OCI-M1 (cell line): ENCODE data around the gene ABCG1.

Experiments
- DNase-seq: peaks from one replicate; lab custom pipeline; 2025; lab: John Stamatoyannopoulos, UW

ABCG1 gene

DNA sequence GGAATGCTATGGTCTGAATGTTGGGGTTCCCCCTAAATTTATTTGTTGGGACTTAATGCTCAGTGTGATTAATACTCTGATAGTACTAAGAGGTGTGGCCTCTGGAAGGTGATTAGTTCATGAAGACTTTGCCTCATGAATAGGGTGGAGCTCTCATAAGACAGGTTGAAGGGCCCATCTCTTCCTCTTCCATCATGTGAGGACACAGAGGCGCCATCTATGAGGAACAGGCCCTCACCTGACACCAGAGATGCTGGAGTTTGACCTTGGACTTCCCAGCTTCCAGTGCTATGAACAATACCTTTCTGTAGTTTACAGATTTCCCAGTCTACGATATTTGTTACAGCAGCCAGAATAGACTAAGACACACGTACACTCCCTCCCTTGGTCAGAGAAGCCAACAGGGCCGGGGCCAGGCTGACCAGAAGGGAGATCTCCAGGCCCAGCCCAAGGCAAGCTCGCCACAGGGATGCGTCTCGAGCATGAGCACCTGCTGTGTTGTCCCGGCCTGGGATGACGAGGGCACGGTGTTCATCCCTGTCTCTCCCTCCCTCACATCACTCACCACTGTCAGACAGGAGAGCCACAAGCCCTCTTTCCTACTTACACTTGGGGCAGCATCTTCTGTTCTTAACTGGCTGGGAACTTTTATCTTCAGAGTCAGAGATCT is 4.7 kb upstream of the ABCG1 start:
- DNase-seq = no peak

DNA sequence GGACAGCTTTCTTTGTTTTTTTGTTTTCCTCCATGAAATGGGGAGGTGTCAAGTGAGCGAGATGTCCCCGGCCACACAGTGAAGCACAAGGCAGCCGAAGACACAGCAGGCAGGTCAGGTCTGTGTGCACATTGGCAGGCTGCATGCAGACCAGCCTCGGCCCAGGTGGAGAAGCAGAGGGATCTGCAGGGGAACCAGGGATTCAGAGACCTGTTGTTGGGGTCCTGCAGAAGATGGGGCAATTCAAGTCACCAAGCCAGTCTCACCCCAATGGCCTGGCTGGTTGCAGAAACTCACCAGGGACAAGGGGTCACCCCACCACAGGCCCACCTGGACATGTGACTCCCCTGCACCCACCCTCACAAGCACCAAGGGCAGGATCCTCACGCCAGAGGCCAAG is 4.0 kb upstream of the ABCG1 start:
- no peak for DNase-seq

DNA sequence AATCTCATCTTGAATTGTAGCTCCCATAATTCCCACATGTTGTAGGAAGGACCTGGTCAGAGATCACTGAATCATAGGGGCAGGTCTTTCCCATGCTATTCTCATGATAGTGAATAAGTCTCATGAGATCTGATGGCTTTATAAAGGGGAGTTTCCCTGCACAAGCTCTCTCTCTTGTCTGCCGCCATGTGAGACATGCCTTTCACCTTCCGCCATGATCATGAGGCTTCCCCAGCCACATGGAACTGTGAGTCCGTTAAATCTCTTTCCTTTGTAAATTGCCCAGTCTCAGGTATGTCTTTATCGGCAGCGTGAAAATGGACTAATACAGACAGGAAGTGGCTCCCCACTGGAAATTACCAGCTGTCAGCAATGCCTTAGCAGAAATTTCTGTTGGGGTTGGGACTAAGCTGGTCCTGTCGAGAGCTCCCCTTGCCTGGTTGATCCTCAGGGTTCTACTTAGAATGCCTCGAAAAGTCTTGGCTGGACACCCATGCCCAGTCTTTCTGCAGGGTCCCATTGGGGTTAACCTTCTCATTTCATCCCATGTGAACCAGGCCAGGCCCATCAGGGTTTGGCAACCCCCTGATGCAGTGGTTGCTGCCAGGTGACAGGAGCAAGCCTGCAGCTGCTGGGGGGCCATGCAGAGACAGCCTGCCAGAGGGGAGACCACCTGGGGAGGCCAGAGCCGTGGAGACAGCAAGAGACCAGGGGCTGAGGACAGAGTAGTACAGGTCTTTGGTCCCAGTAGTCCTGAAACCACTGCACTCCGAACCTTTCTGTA is 2.8 kb upstream of the ABCG1 start:
- DNase-seq = no peak

DNA sequence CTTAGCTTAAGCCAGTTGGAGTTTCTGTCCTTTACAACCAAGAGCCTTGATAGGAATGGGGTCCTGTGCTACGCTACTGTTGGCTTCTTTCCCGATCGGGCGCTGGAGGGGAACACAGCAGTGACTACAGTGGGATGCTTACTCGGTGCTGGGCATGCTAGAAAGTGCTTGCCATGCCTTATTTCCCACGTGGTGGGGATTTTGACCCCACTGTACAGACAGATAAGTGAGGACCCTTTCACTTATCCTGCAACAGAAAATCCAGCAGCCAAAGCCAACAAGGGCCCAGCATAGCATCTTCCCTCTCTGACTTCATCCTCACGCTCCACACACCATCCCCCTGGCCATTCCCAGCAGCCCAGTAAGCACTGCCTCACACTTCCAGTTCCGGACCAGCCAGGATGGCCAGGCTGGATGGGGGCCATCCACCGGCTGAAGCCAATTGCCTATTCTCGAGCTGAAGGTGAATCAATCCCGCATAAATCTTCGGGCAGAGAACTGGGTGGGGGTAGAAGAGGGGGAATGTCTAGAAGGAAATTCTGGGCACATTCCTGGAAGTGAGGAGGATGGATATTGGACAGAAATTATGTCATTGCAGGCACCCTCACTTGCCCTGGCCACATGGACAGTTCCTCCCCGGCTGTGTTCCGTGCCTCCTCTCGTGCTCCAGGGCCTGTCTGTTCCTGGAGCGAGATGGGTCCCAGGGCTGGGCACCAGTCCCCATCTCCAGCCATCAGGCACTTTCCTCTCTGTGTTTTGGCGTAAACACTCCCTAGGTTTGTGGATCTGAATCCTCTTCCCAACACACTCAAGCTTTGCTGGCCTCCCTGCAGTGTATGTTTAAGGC is 2.0 kb upstream of the ABCG1 start:
- no peak for DNase-seq

DNA sequence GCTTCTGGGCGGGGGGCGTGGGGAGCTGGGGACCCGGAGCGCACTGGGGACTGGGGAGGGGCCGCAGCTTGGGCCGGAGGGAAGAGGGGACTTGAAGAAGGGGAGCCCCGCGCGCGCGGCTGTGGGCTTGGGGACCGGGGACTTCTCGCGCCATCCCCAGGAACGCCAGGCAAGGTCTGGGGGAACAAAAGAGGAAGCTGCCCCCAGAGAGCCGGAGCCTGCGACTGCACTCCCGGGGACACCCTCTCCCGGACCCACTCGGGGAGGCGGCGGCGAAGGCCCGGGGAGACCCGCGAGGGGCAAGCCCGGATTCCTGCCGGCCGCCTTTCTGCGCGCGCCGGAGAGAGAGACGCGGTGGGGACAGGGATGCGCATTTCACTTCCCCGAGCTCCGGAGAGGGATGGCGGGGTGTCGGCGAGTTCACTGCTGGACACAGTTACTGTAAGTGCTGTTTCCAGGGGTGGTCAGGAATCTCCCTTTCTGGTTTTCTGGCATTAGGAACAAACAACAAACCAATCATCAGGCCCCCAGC is 732 bp downstream of the ABCG1 start:
- no peak for DNase-seq

DNA sequence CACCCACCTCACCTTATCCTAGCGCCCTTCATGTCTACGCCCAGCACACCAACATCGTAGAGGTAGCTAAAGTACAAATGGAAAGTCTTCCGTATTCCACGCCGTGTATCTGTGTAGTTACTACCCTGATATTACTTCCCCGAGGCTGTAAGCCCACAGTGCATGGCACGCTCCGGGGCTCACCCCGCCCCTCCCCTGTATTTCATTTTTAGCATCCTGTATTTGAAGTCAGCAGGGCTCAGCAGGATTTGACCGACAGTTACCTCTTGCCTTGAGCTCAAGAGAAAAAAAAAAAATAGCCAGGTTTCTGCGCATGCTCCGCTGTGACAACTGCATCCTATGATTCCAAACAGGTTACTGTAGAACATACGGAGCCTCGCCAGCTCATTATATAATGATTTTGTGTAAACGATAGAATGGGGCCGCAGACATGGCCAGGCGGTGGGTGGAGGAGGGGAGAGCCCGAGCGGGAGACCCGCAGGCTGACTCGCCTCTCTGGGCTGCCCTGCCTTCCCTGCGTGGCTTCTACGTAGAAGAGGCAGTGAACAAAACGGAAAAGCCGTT is 1.3 kb downstream of the ABCG1 start:
- no peak for DNase-seq

DNA sequence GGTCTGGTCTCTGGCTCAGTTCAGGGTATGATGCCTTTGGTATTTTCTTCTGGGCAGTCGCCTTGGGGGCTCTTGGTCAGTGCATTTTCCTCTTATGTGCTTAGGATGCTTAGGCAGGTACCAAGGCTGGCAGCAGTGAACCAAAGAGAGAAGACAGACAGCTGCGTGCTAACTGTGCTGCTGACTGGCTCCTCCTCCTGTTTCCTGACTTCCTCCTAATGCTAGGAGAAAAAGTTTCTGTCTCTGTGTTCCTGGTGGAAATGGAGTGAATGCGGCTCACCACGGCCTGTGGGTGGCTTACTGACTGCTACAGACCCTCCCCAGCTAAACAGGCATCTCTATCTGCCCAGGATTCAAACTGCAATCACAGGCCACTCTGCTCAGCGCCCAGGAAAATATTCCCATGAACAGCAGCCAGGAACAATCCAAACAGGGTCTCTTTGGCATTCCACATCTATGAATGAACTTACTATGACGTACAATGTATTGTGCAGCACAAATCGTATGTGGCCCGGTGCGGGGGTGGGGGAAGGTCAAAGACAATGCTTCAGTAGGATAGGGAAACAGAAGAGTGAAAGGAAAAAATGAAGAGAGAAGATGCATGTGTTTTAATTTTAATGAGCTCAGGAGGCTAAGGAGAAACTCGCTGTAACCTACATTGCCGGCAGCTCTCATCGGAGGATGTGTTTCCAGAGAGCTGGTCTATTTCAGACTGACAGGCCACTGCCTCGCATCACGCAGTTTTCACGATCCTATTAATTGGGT is 2.8 kb downstream of the ABCG1 start:
- no peak for DNase-seq

DNA sequence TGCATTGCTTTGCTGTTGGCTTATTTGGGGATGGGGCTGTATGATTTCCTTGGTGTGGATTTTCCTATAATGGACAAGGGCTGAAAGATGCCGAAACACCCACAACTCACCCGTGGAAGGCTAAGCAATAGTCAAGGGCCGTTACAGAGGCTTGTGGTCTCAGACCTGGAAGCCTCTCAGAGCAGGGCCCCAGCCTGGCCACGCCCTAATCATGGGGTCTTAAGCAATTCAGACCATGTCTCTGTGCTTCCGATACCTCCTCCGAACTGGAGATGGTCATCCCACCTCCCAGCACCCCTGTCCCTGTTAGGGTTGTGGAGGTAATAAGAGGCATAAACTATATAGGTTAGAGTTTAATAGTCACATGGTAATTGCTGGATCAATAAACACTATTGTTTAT is 3.4 kb downstream of the ABCG1 start:
- no peak for DNase-seq

DNA sequence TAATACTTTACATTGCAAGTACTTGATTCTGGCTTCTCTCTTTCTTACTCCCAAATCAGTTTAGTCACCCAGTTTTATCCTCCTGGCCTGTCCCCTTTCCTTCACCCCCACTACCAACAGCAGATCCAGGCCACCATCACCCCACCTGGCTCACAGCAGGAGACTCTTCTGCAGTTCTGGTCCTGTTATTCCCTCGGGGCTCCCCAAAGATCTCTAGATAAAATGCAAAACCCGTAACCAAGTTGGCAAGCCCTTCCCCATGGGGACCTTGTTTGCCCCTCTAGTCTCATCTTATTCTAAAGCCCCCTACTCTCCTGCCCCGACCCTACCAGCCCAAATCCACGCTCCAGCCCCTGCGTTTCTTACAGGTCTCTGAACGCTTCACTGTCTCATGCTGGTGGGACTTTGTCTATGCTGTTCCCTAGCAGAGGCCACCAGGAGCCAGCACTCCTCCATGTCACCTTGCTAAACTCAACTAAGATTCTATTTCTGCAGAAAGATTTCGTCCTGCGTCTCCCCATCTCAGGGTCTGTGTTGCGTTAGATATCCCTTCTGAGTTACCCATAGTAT is 4.0 kb downstream of the ABCG1 start:
- no peak for DNase-seq

DNA sequence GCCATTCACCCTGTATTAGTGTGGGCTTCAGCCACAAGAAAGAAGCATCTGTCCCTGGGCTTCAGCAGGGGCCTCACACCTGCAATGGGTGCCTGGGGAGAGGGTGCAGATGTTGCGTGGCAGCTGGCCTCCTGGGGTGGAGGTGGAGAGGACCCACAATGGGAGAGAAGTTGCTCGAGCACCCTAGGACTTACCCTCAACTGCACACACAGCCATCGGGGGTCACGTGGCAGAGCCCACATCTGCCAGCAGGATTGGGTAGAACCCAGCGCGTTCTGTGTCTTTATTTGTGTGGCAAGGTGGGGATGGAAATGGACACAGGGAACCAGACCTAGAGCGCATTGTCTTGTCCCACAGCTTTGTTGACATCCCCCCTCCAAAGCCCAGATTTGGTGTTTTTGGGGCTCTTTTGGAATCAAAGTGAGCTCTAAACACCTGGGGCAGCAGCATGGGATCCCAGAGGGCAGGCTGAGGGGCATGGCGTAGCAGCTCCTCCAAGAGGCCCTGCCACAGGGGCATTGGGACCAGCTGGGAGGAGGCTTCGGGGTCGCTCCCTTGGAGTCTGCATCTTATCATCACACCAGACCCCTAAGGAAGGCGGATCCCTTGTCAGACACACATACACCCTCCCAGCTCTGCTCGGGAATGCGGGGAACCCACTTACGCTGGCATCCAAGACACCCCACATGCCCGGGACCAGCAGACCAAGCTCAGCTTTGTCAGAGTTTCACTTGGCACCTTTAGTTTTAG is 5.1 kb downstream of the ABCG1 start:
- DNase-seq = no peak

DNA sequence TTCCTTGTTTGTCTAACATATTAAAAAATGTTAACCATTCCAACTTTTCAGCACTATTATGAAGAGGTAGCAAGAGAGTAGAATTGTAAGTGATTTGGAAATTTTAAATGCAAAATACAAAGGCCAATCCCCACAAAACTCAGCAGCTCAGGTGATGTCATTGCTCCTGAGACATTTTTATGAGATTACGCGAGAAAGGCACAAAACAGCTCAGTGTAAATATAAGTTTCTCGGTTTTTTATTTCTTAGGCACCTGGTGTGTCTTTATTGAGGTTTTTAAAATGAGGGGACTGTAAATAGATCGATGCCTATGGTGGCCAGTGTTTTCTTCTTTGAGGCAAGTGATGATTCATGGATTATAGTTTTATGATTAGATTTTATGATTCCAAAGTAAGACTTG is 6.1 kb downstream of the ABCG1 start:
- DNase-seq = no peak

DNA sequence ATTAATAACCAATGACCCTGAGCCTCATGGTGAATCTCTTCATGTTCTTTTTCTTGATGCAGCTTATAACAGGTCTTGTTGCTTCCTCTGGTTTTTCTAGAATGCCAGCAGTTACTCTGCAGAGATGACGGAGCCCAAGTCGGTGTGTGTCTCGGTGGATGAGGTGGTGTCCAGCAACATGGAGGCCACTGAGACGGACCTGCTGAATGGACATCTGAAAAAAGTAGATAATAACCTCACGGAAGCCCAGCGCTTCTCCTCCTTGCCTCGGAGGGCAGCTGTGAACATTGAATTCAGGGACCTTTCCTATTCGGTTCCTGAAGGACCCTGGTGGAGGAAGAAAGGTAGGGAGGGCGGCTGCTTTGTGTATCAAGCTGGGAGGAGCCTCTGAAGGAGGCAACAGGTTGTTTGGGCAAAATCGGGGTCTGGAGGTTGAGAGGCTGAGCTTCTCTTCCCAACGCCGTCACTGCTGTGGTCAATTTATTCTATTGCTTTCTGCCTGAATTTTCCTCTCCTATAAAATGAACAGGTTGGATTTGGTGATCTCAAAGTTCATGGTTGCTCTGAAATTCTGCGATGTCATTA is 6.7 kb downstream of the ABCG1 start:
- no peak for DNase-seq

DNA sequence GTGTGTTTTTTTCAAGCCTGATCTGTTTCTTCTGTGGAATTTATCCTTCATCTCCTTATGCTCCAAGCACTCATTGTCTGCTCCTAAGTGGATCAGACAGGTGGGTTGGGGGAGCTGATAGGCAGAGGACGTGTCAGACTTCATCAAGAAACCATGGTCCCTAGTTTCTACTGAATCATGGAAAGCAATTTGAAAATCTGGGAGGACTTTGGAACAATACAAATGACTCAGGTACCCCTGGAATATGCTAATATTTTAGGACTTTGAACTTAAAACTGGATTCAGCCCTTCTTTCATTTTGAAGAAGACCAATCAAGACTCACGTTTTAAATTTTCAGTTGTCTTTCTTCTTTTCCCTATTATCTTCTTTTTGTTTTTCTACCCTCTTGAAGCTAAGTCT is 7.7 kb downstream of the ABCG1 start:
- DNase-seq = no peak

DNA sequence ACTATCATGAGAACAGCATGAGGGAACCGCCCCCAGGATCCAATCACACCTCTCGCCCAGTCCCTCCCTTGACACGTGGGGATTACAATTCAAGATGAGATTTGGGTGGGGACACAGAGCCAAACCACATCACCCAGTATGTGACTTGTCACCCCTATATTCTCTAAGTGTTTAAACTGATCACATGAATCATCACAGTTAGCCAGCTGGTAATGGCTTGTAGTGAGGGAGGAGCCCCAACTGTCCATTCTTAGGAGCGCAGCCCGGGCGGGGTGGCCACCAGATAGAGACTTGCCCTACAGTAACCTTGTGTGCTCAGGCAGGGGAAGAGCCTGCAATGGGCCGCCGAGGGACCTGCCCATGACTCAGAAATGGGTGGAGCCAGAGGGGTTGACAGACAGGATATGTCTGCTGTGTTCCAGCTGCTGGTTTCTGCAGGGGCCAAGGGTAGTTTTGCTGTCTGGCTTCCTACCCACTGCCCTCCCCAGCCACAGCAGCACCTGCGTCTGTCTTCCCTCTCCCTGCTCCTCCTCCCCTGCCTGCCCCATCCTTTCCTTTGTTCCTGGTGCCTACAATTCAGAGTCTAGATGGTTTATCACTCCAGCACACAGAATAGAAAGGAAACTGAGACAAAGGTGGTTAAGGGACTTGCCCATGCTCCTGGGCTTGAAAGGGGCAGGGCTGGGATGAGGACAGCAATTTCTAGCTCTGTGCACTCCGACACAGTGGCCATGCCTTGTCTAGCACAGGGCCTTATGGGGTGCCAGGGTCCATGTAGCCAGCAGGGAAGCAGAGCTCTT is 9.2 kb downstream of the ABCG1 start:
- peak; percentile 84 for DNase-seq

DNA sequence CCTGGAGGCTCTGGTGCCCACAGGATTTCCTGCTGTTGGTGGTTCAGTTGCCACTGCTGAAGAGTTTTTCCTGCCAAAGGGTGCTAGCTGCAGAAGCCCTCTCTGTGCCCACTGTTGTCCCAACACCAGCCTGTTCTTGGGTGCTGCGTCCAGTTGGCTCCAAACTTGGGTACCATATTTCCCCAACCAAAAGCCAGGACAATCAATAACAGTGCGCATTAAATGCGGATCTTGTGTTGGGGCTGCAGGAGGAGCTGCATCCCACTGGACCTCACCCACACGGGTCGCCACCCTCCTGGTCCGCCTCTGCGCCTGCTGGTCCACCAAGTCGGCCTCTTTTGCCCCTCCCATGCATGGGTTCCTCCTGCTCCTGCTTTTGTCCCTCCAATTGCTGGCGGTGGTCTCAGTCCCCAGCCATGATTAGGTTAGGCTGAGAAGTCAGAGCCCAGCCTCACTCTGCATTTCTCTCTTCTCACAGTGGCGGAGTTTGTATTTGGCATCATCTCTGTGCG is 9.8 kb downstream of the ABCG1 start:
- DNase-seq = no peak

DNA sequence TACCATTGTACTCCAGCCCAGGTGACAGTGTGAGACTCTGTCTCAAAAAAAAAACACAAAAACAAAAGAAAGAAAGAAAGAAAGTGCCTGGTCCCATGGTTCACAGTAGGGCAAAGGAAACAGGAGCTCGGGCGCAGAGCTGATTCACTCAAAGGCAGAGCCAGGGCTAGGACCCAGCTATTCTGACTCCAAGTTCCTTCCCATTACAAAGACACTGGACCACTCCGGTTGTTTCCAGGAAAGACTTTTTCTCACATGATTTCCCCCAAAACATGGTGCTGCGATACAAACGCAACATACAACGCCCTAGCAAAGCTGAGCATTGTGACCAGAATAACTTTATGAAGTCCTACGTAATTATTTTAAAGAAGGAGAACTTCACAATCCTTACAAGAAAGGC is 10.7 kb downstream of the ABCG1 start:
- DNase-seq = no peak

DNA sequence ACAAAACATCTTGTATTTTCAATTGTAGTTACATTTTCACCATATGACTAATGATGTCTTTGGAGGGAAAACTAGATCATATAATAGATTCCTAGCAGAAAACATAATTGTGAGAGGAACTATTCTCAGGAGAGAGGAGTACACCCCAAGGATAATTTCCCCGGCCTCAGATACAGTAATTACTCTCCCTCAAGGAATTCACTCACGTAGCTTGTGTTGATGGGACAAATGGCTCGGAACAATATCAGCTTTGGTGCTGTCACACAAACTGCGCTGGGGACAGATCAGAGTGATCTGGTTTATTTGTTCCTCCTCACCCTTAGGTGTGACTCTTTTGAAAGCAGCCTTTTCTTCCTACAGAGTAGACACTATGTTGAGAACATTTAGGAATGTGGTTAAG is 11.2 kb downstream of the ABCG1 start:
- no peak for DNase-seq

DNA sequence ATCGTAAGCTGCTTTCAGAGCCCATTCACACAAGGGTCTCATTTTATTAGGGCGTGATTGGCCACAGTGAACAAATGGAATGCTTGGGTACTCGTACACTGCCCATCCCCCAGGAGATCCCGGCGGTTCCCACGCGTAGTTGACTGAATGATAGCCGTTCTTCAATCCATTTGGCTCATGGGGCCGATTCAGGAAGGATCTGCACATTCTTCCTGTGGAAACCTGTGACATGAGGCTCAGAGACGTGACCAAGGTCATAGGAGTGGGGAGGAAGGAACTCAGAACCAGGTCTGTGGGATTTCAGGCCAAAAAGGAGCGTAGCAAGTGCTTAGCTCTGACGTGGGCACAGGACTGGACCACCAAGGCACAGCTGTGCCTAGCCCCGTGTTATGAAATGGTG is 11.7 kb downstream of the ABCG1 start:
- DNase-seq = no peak

DNA sequence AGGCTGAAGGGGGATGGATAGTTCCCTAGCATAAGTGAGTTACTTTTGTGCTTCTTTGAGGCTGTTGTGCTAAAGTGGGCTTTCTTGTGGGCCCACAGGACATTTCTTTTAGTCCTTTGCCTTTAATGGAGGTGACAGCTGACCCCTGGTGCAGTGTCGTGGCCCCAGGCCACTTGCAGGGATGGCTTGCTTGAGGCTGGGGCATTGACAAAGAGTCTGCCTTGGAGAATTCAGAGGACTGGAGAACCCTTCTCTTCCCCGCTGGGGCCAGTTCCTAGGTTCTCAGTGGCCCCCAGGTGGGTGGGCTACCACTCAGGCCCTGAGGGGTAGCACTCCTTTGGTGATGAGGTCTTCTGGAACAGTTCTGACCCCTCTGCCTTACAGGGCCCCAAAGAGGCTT is 12.8 kb downstream of the ABCG1 start:
- DNase-seq = no peak
